GM12891 (cell line): ENCODE results near the gene NIN.

Source experiments
- POLR2A ChIP-seq: IDR thresholded peaks from 2 replicates; pipeline ENCODE4 v1.6.1; 2011; ENCODE audit warnings: low read depth, low read length, control low read depth
- TAF1 ChIP-seq: IDR thresholded peaks from 2 replicates; pipeline ENCODE4 v1.6.1; 2011; ENCODE audit warnings: low read depth, low read length, control low read depth

- TF ChIP-seq POLR2A (no peak), TAF1 (no peak)
Measured at GRCh38 chr14:50814161-50814560, 16.8 kb downstream of the NIN start.
